DND-41 (cell line): ENCODE measurements around the gene TSPEAR.

Experiments
- ATAC-seq: fragments of 200-7000 bp; cut with Tn5 transposase; 3 replicates; pipeline ENCODE4 v1.9.1; 2021; ENCODE audit warnings: low read depth; ENCODE audit not compliant: insufficient read depth
- DNase-seq: peaks from one replicate; pipeline ENCODE4 v3.0.0-alpha.2; 2020
- H2AFZ ChIP-seq: 2 replicates; pipeline ENCODE4 v1.6.0; 2012; ENCODE audit warnings: low read depth, low read length
- H3K27ac ChIP-seq: 2 replicates; pipeline ENCODE4 v1.5.1; 2012; ENCODE audit warnings: low read length, inconsistent platforms
- H3K27me3 ChIP-seq: fragments of 200-600 bp; sonication (generic); 2 replicates; pipeline ENCODE4 v1.6.0; 2012; ENCODE audit warnings: low read length, mild to moderate bottlenecking, inconsistent platforms; ENCODE audit not compliant: insufficient read depth, poor library complexity
- H3K36me3 ChIP-seq: 2 replicates; pipeline ENCODE4 v1.5.1; 2012; ENCODE audit warnings: low read length, inconsistent platforms; ENCODE audit not compliant: insufficient read depth
- H3K4me1 ChIP-seq: 2 replicates; pipeline ENCODE4 v1.5.1; 2012; ENCODE audit warnings: mild to moderate bottlenecking, low read length; ENCODE audit not compliant: insufficient read depth
- H3K4me2 ChIP-seq: 2 replicates; pipeline ENCODE4 v1.6.0; 2012; ENCODE audit warnings: mild to moderate bottlenecking, moderate library complexity, low read length, inconsistent platforms; ENCODE audit not compliant: insufficient read depth
- H3K4me3 ChIP-seq, 2 experiments: fragments of 200-600 bp in 1 of 2; shearing (Covaris generic) in 1 of 2; 2 replicates each; pipeline ENCODE4 v1.5.1; 2012 to 2016; ENCODE audit warnings: inconsistent platforms in 2 of 2, low read length in 2 of 2, mild to moderate bottlenecking in 2 of 2, low read depth in 1 of 2, moderate library complexity in 1 of 2
- H3K79me2 ChIP-seq: 2 replicates; pipeline ENCODE4 v1.6.0; 2012; ENCODE audit warnings: low read length, inconsistent platforms; ENCODE audit not compliant: insufficient read depth
- H3K9ac ChIP-seq: 2 replicates; pipeline ENCODE4 v1.6.0; 2012; ENCODE audit warnings: low read depth, mild to moderate bottlenecking, inconsistent platforms, low read length, moderate library complexity
- H3K9me3 ChIP-seq: 2 replicates; pipeline ENCODE4 v1.5.1; 2012; ENCODE audit warnings: low read length, moderate library complexity, mild to moderate bottlenecking, inconsistent platforms; ENCODE audit not compliant: insufficient read depth, severe bottlenecking
- H4K20me1 ChIP-seq: 2 replicates; pipeline ENCODE4 v1.6.0; 2012; ENCODE audit warnings: low read length; ENCODE audit not compliant: insufficient read depth
- CTCF ChIP-seq: IDR thresholded peaks from 2 replicates; pipeline ENCODE4 v1.5.1; 2012; ENCODE audit warnings: borderline replicate concordance, low read length, moderate library complexity, mild to moderate bottlenecking; ENCODE audit not compliant: poor library complexity, severe bottlenecking; ENCODE audit errors: extremely low read depth
- EZH2 ChIP-seq: IDR thresholded peaks from 3 replicates; pipeline ENCODE4 v1.6.1; 2012; ENCODE audit warnings: borderline replicate concordance, low read depth, mild to moderate bottlenecking, moderate library complexity, low read length, inconsistent platforms; ENCODE audit not compliant: severe bottlenecking

TSPEAR gene

GRCh38 chr21:44681861-44682579 is 29.4 kb downstream of the TSPEAR start, which contains the start of gene KRTAP12-1:
KRTAP12-1 (minus strand) TSS chr21:44682163; CDS start chr21:44682123, 40 bp downstream.
- no peaks in the 10 kb centered on the region for H3K27me3 ChIP-seq
- no peaks in the 10 kb centered on the region for H3K9me3 ChIP-seq
- TF ChIP-seq CTCF (no peak), EZH2 (no peak)
- no peak within 1 kb of the TSS for H3K4me3 ChIP-seq
- H4K20me1 ChIP-seq, result no peaks in the 10 kb centered on the region
- no peak within 1 kb of the TSS for H3K4me2 ChIP-seq
- H3K4me1 ChIP-seq, result no peaks in the 10 kb centered on the region
- no peaks in the 10 kb centered on the region for H3K79me2 ChIP-seq
- no peak within 1 kb of the TSS for H3K27ac ChIP-seq
- H2AFZ ChIP-seq, result no peak within 1 kb of the TSS
- no peaks in the 10 kb centered on the region for H3K36me3 ChIP-seq
- no peak within 1 kb of the TSS for H3K9ac ChIP-seq
- no peak for DNase-seq
- ATAC-seq, result no peak

- H3K4me1 ChIP-seq, result no peaks in the 10 kb centered on the region
- H3K27me3 ChIP-seq, result no peaks in the 10 kb centered on the region
- no peak overlapping the region for H3K4me2 ChIP-seq
- H3K4me3 ChIP-seq, result no peak overlapping the region
- no peak overlapping the region for H3K27ac ChIP-seq
- no peaks in the 10 kb centered on the region for H3K36me3 ChIP-seq
- H2AFZ ChIP-seq, result no peak overlapping the region
- no peaks in the 10 kb centered on the region for H3K79me2 ChIP-seq
- DNase-seq (no peak), ATAC-seq (no peak)
- no peak for TF ChIP-seq EZH2
- H4K20me1 ChIP-seq, result no peaks in the 10 kb centered on the region
- no peak overlapping the region for H3K9ac ChIP-seq
- H3K9me3 ChIP-seq, result no peaks in the 10 kb centered on the region
These were observed 30.2 kb downstream of the TSPEAR start for GRCh38 chr21:44681152-44681551.

- Histone ChIP-seq H3K79me2 (no peaks in the 10 kb centered on the region), H3K27ac (no peak overlapping the region), H3K27me3 (no peaks in the 10 kb centered on the region), H3K4me2 (no peak overlapping the region), H3K4me3 (no peak overlapping the region), H3K36me3 (no peaks in the 10 kb centered on the region), H3K9me3 (no peaks in the 10 kb centered on the region), H2AFZ (no peak overlapping the region), H3K4me1 (no peaks in the 10 kb centered on the region), H3K9ac (no peak overlapping the region), H4K20me1 (no peaks in the 10 kb centered on the region)
- TF ChIP-seq EZH2 (no peak), CTCF (no peak)
- DNase-seq (no peak), ATAC-seq (no peak)
These were observed 33.5 kb downstream of the TSPEAR start for GRCh38 chr21:44677881-44678280.

- H3K9ac ChIP-seq, result no peak overlapping the region
- no peak for DNase-seq
These were observed 39.5 kb downstream of the TSPEAR start for GRCh38 chr21:44671911-44672310.

More at GRCh38 chr21:44671911-44672310, 39.5 kb downstream of the TSPEAR start:
- Histone ChIP-seq H3K79me2 (no peaks in the 10 kb centered on the region), H3K36me3 (no peaks in the 10 kb centered on the region), H3K4me1 (no peaks in the 10 kb centered on the region), H4K20me1 (no peaks in the 10 kb centered on the region), H3K4me3 (no peak overlapping the region), H3K9me3 (peaks cover 10% of the 10 kb centered on the region), H3K4me2 (no peak overlapping the region), H3K27ac (no peak overlapping the region), H3K27me3 (no peaks in the 10 kb centered on the region), H2AFZ (no peak overlapping the region)
- no peak for TF ChIP-seq CTCF
- TF ChIP-seq EZH2, result no peak
- ATAC-seq, result no peak
